ENCODE measurements around the gene EPN2.

Gene EPN2

GRCh38 chr17:19365833-19366636 lies 128.9 kb downstream of the EPN2 start:
- no peak for DNase-seq (ENCODE audit: low read depth)

- DNase-seq (ENCODE audit: low read depth) = no peak
These were observed 129.4 kb downstream of the EPN2 start for GRCh38 chr17:19366637-19366972.

- no peak for DNase-seq (ENCODE audit: low read depth)
These were observed 131.1 kb downstream of the EPN2 start for GRCh38 chr17:19368229-19368628.

- DNase-seq (ENCODE audit: low read depth) = no peak
These were observed 132.1 kb downstream of the EPN2 start for GRCh38 chr17:19369107-19369778.

- no peak for DNase-seq (ENCODE audit: low read depth)
These were observed 132.8 kb downstream of the EPN2 start for GRCh38 chr17:19369846-19370492.

- no peak for DNase-seq (ENCODE audit: low read depth)
These were observed 133.4 kb downstream of the EPN2 start for GRCh38 chr17:19370493-19370960.

- no peak for DNase-seq (ENCODE audit: low read depth)
These were observed 134.3 kb downstream of the EPN2 start for GRCh38 chr17:19371259-19372010.

GRCh38 chr17:19372011-19372370 lies 134.8 kb downstream of the EPN2 start:
- DNase-seq (ENCODE audit: low read depth) = no peak

GRCh38 chr17:19372439-19372838 lies 135.3 kb downstream of the EPN2 start:
- DNase-seq (ENCODE audit: low read depth) = no peak

- no peak for DNase-seq (ENCODE audit: low read depth)
These were observed 135.8 kb downstream of the EPN2 start for GRCh38 chr17:19372866-19373504.

GRCh38 chr17:19374136-19374535 lies 137.0 kb downstream of the EPN2 start:
- DNase-seq (ENCODE audit: low read depth) = no peak

GRCh38 chr17:19375732-19376131 lies 138.6 kb downstream of the EPN2 start:
- no peak for DNase-seq (ENCODE audit: low read depth)

- DNase-seq (ENCODE audit: low read depth) = no peak
These were observed 139.6 kb downstream of the EPN2 start for GRCh38 chr17:19376811-19377210.

- DNase-seq (ENCODE audit: low read depth) = peak; percentile 94
These were observed 140.6 kb downstream of the EPN2 start for GRCh38 chr17:19377602-19378415.

GRCh38 chr17:19378416-19379360 lies 141.5 kb downstream of the EPN2 start, which contains the start of gene MAPK7:
TSS of gene MAPK7 (plus strand) at chr17:19378498. CDS start at chr17:19378901, 403 bp downstream.
- DNase-seq (ENCODE audit: low read depth) = no peak

- no peak for DNase-seq (ENCODE audit: low read depth)
These were observed 142.3 kb downstream of the EPN2 start for GRCh38 chr17:19379361-19380065.

- no peak for DNase-seq (ENCODE audit: low read depth)
These were observed 143.5 kb downstream of the EPN2 start for GRCh38 chr17:19380481-19381301.

GRCh38 chr17:19381361-19381740 lies 144.2 kb downstream of the EPN2 start:
- no peak for DNase-seq (ENCODE audit: low read depth)
